Measurements from ENCODE around the gene KLF9. TPM values are rescaled to one million over a fixed set of nuclear protein-coding genes. Genes with fewer than 3 reads are reported as not detected.
A peak's percentile ranks its signal among the peaks of the same experiment; 100 is the strongest.

The KLF9 gene
- total and polyA plus RNA-seq, 4 donors, result 16.0 to 61.5 (median 42.3) TPM

- peaks cover 0 to 36% (median 20%) of the 10 kb centered on the region in 5 donors for H3K4me1 ChIP-seq (ENCODE audit: control insufficient read depth in 5 of 5, insufficient read depth in 5 of 5, low read length in 5 of 5)
- TF ChIP-seq CTCF (IDR thresholded peaks at IDR 0.05; ENCODE audit: control extremely low read depth, extremely low read depth), result no peak
- no peak overlapping the region for H3K4me3 ChIP-seq
- peak overlapping the region in 1 of 2 donors; percentile 55 for H3K27ac ChIP-seq (ENCODE audit: low read depth in 1 of 2, low read length in 1 of 2)
- H3K9me3 ChIP-seq (ENCODE audit: control insufficient read depth in 4 of 4, insufficient read depth in 3 of 4, low read length in 3 of 4), result no peaks in the 10 kb centered on the region
- H3K27me3 ChIP-seq (ENCODE audit: control insufficient read depth in 3 of 3, insufficient read depth in 3 of 3, low read length in 2 of 3), result peaks cover 0 to 2% (median 0%) of the 10 kb centered on the region in 3 donors
- H3K9ac ChIP-seq (ENCODE audit: insufficient read depth in 1 of 2, low read length in 2 of 2), result no peak overlapping the region
- H3K36me3 ChIP-seq (ENCODE audit: control insufficient read depth in 4 of 4, insufficient read depth in 4 of 4, low read length in 4 of 4), result no peaks in the 10 kb centered on the region
- ATAC-seq (ENCODE audit: insufficient read depth, low FRiP score), result no peak
- no peak for DNase-seq
- WGBS, 2 donors, result 86 to 92% methylated on average over 3 of the region's 3 CpGs
These were observed 5.2 kb downstream of the KLF9 start for GRCh38 chr9:70409280-70409679.

GRCh38 chr9:70408393-70409040 is 5.9 kb downstream of the KLF9 start:
- H3K4me1 ChIP-seq (ENCODE audit: control insufficient read depth in 5 of 5, insufficient read depth in 5 of 5, low read length in 5 of 5), result peaks cover 0 to 38% (median 25%) of the 10 kb centered on the region in 5 donors

GRCh38 chr9:70407081-70407503 is 7.4 kb downstream of the KLF9 start:
- DNase-seq, result peak in 2 of 3 donors; percentile 43 to 44
- WGBS, 2 donors, result 59 to 76% methylated on average over 4 of the region's 4 CpGs
- Histone ChIP-seq H3K27me3 (ENCODE audit: control insufficient read depth in 3 of 3, insufficient read depth in 3 of 3, low read length in 2 of 3) (peaks cover 0 to 2% (median 0%) of the 10 kb centered on the region in 3 donors), H3K27ac (ENCODE audit: low read depth in 1 of 2, low read length in 1 of 2) (peak overlapping the region; percentile 65 to 76), H3K9me3 (ENCODE audit: control insufficient read depth in 4 of 4, insufficient read depth in 3 of 4, low read length in 3 of 4) (no peaks in the 10 kb centered on the region), H3K4me3 (no peak overlapping the region), H3K36me3 (ENCODE audit: control insufficient read depth in 4 of 4, insufficient read depth in 4 of 4, low read length in 4 of 4) (no peaks in the 10 kb centered on the region), H3K4me1 (ENCODE audit: control insufficient read depth in 5 of 5, insufficient read depth in 5 of 5, low read length in 5 of 5) (peaks cover 0 to 51% (median 20%) of the 10 kb centered on the region in 5 donors), H3K9ac (ENCODE audit: insufficient read depth in 1 of 2, low read length in 2 of 2) (no peak overlapping the region)
- no peak for TF ChIP-seq CTCF (IDR thresholded peaks at IDR 0.05; ENCODE audit: control extremely low read depth, extremely low read depth)
- ATAC-seq (ENCODE audit: insufficient read depth, low FRiP score), result no peak

More at GRCh38 chr9:70408393-70409040, 5.9 kb downstream of the KLF9 start:
- Histone ChIP-seq H3K27ac (ENCODE audit: low read depth in 1 of 2, low read length in 1 of 2) (peak overlapping the region; percentile 18 to 38), H3K9me3 (ENCODE audit: control insufficient read depth in 4 of 4, insufficient read depth in 3 of 4, low read length in 3 of 4) (no peaks in the 10 kb centered on the region), H3K4me3 (no peak overlapping the region), H3K27me3 (ENCODE audit: control insufficient read depth in 3 of 3, insufficient read depth in 3 of 3, low read length in 2 of 3) (peaks cover 0 to 2% (median 0%) of the 10 kb centered on the region in 3 donors), H3K9ac (ENCODE audit: insufficient read depth in 1 of 2, low read length in 2 of 2) (no peak overlapping the region), H3K36me3 (ENCODE audit: control insufficient read depth in 4 of 4, insufficient read depth in 4 of 4, low read length in 4 of 4) (no peaks in the 10 kb centered on the region)
- DNase-seq (no peak), ATAC-seq (ENCODE audit: insufficient read depth, low FRiP score) (no peak)
- WGBS, 2 donors, result 85 to 89% methylated on average over 5 of the region's 5 CpGs
- no peak for TF ChIP-seq CTCF (IDR thresholded peaks at IDR 0.05; ENCODE audit: control extremely low read depth, extremely low read depth)
